Mucosa of descending colon (tissue), 3 donors: ENCODE results near the gene KCNMB4. TPM values are rescaled to one million over a fixed set of nuclear protein-coding genes. Genes with fewer than 3 reads are reported as not detected.

Source experiments
- ATAC-seq: fragments of 200-7000 bp; cut with Tn5 transposase; one replicate; pipeline ENCODE4 v1.9.1; 2020; ENCODE audit warnings: mild to moderate bottlenecking, moderate library complexity
- DNase-seq, 3 donors: peaks; one replicate each; pipeline ENCODE4 v3.0.0-alpha.2; 2020
- H3K36me3 ChIP-seq: fragments of 200-600 bp; one replicate; pipeline ENCODE4 v1.8.0; 2021; ENCODE audit warnings: low read depth, mild to moderate bottlenecking
- H3K4me1 ChIP-seq: fragments of 200-600 bp; one replicate; pipeline ENCODE4 v1.8.0; 2021; ENCODE audit warnings: low read depth, mild to moderate bottlenecking
- H3K4me3 ChIP-seq: fragments of 200-600 bp; one replicate; pipeline ENCODE4 v1.8.0; 2021; ENCODE audit warnings: mild to moderate bottlenecking
- H3K9me3 ChIP-seq: fragments of 200-600 bp; one replicate; pipeline ENCODE4 v1.8.0; 2021; ENCODE audit warnings: mild to moderate bottlenecking
- CTCF ChIP-seq: fragments of 200-600 bp; IDR thresholded peaks from one replicate; pipeline ENCODE4 v1.8.0; 2022; ENCODE audit warnings: antibody characterized with exemption, mild to moderate bottlenecking
- intact Hi-C, 2 donors: fragments of 100-400 bp; cut with DNase I in 1 of 2; cut with micrococcal nuclease in 1 of 2; formaldehyde crosslinking; loops; one replicate each; pipeline versions ENCODE4 v1.11.0 to v1.11.1; 2022; cut with DNase I, micrococcal nuclease
- total RNA-seq, 3 donors: library from RNA; stranded (reverse); fragmentation: NEBNext Ultra II Directional in 2 of 3; extraction: Animal tissue kit (Norgen Biotek cat#: 25700) in 2 of 3; gene quantifications; one replicate each; pipeline versions ENCODE4 v1.2.1 to v1.2.4, GENCODE V29; 2021 to 2023
- donor health status: DM: no; HTN: no; CAD: no; lungs with moderate emphysema.
- donor health status: DM: no; HTN: no; CAD: no.
- donor health status: DM: no; HTN: yes; CAD: no.

The KCNMB4 gene
- total RNA-seq, 3 donors from 2014 or later, result 0.52 to 7.4 (median 1.0) TPM

GRCh38 chr12:70448371-70448770 is 82.3 kb downstream of the KCNMB4 start:
- intact Hi-C loops, result no loop called here
- no peak for DNase-seq
- no peak for TF ChIP-seq CTCF
- ATAC-seq, result no peak
- H3K4me3 ChIP-seq, result no peak overlapping the region
- no peaks in the 10 kb centered on the region for H3K4me1 ChIP-seq
- peaks cover 11% of the 10 kb centered on the region for H3K9me3 ChIP-seq
- H3K36me3 ChIP-seq, result no peaks in the 10 kb centered on the region

- intact Hi-C loops, result no loop called here
- H3K4me1 ChIP-seq, result no peaks in the 10 kb centered on the region
- no peak for TF ChIP-seq CTCF
- H3K9me3 ChIP-seq, result peaks cover 11% of the 10 kb centered on the region
- no peak overlapping the region for H3K4me3 ChIP-seq
- no peak for ATAC-seq
- DNase-seq, result no peak
- H3K36me3 ChIP-seq, result no peaks in the 10 kb centered on the region
Observed at GRCh38 chr12:70449074-70449752, 83.1 kb downstream of the KCNMB4 start.

GRCh38 chr12:70449753-70450341 is 83.8 kb downstream of the KCNMB4 start:
- Histone ChIP-seq H3K4me3 (no peak overlapping the region), H3K4me1 (no peaks in the 10 kb centered on the region), H3K36me3 (no peaks in the 10 kb centered on the region), H3K9me3 (peaks cover 11% of the 10 kb centered on the region)
- ATAC-seq (no peak), DNase-seq (no peak)
- TF ChIP-seq CTCF, result no peak
- intact Hi-C loops, result no loop called here

GRCh38 chr12:70451528-70451927 is 85.4 kb downstream of the KCNMB4 start:
- Histone ChIP-seq H3K9me3 (peaks cover 11% of the 10 kb centered on the region), H3K4me3 (no peak overlapping the region), H3K4me1 (no peaks in the 10 kb centered on the region), H3K36me3 (no peaks in the 10 kb centered on the region)
- no peak for ATAC-seq
- intact Hi-C loops, result no loop called here
- no peak for TF ChIP-seq CTCF
- no peak for DNase-seq

GRCh38 chr12:70456953-70457352 is 90.9 kb downstream of the KCNMB4 start:
- Histone ChIP-seq H3K4me1 (no peaks in the 10 kb centered on the region), H3K9me3 (no peaks in the 10 kb centered on the region), H3K36me3 (no peaks in the 10 kb centered on the region), H3K4me3 (no peak overlapping the region)
- no peak for DNase-seq
- no peak for ATAC-seq
- no peak for TF ChIP-seq CTCF
- intact Hi-C loops, result no loop called here
